Chondrocyte (in vitro differentiated cells): Measurements from ENCODE around the gene IARS2. TPM values are rescaled to one million over a fixed set of nuclear protein-coding genes. Genes with fewer than 3 reads are reported as not detected.
A peak's percentile ranks its signal among the peaks of the same experiment; 100 is the strongest.

Experiments
- DNase-seq: peaks from one replicate; pipeline ENCODE4 v3.0.0; 2021; ENCODE audit warnings: mixed read lengths, low spot score
- H3K27ac Mint-ChIP-seq: one replicate; pipeline ENCODE4 v1.8.0; 2021; ENCODE audit warnings: mild to moderate bottlenecking, moderate library complexity, mixed read lengths; ENCODE audit not compliant: unreplicated experiment
- H3K27me3 Mint-ChIP-seq: 2 replicates; pipeline ENCODE4 v1.8.0; 2021; ENCODE audit warnings: low read depth, mixed read lengths
- H3K36me3 Mint-ChIP-seq: 2 replicates; pipeline ENCODE4 v1.8.0; 2021; ENCODE audit warnings: low read depth, mixed read lengths
- H3K4me1 Mint-ChIP-seq: 2 replicates; pipeline ENCODE4 v1.8.0; 2021; ENCODE audit warnings: low read depth, mild to moderate bottlenecking, mixed read lengths
- H3K4me3 Mint-ChIP-seq: one replicate; pipeline ENCODE4 v1.8.0; 2021; ENCODE audit warnings: mild to moderate bottlenecking, moderate library complexity, mixed read lengths; ENCODE audit not compliant: unreplicated experiment
- H3K9me3 Mint-ChIP-seq: 2 replicates; pipeline ENCODE4 v1.8.0; 2021; ENCODE audit warnings: low read depth, mixed read lengths
- total RNA-seq: library from RNA; stranded (reverse); gene quantifications from 3 replicates; pipeline ENCODE4 v1.2.1, GENCODE V29; 2021
- TF ChIP-seq, protein P1 (sequence below): fragments of 200-600 bp; sonication (generic); IDR thresholded peaks from 2 replicates; pipeline ENCODE4 v1.5.0; 2021; ENCODE audit warnings: antibody characterized with exemption, mild to moderate bottlenecking, moderate library complexity

Gene IARS2
- total RNA-seq, 1 donor from 2014 or later, result 64.9 TPM

DNA sequence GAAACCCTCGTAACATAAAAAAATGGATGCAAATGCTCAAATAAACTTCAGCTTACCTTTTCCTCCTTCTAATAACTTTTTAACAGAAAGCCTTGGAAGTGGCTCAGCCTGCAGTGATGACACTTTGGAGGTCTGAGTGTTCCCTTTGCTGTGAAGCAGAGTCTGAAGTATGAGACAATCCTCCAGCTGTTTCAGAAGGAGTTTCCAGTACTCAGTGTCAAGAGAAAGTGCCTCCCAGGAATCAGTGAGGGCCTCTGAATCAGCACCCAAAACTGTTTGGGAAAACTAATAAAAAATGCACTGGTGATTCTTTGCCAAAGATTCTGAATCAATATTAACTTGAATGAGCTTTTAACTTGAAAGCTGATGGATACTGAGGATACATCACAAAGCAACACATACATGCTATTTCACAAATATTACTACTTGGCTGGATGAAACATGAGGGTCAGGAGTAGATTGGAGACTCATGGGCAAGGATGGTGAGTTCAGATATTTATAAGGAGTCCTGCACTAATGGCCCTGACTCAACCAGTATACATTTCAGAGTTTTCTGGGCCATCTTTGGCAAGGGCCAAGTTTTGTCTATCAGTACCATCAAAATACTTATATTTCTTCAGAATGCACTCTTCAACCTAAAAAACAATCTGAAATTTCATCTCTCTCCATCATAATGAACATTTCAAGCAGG, 77.0 kb downstream of the IARS2 start:
- Mint-ChIP-seq H3K27me3 (no peaks in the 10 kb centered on the region), H3K4me1 (no peaks in the 10 kb centered on the region), H3K4me3 (no peak overlapping the region), H3K36me3 (peaks cover 26% of the 10 kb centered on the region), H3K9me3 (no peaks in the 10 kb centered on the region), H3K27ac (no peak overlapping the region)
- DNase-seq, result no peak
- TF ChIP-seq, protein P1, sequence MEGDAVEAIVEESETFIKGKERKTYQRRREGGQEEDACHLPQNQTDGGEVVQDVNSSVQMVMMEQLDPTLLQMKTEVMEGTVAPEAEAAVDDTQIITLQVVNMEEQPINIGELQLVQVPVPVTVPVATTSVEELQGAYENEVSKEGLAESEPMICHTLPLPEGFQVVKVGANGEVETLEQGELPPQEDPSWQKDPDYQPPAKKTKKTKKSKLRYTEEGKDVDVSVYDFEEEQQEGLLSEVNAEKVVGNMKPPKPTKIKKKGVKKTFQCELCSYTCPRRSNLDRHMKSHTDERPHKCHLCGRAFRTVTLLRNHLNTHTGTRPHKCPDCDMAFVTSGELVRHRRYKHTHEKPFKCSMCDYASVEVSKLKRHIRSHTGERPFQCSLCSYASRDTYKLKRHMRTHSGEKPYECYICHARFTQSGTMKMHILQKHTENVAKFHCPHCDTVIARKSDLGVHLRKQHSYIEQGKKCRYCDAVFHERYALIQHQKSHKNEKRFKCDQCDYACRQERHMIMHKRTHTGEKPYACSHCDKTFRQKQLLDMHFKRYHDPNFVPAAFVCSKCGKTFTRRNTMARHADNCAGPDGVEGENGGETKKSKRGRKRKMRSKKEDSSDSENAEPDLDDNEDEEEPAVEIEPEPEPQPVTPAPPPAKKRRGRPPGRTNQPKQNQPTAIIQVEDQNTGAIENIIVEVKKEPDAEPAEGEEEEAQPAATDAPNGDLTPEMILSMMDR, result no peak

DNA sequence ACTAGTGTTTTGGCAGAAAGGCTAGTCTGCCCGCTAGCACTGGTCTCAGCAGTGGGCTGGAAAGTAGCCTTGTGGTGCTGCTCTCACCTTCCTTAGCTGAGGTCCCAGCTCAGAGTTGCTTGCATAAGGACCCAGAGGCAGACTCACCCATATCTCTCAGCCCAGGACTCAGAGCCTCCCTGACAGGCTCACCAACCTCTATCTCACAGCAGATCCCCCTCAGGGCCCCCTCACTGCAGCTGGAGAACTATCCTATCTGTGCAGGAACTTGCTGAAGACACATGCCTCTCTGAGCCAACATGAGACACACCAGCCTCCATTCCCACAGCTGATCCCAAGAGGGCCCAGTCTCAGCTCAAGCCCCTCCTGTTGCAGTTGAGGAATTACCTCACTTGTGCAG, 82.6 kb downstream of the IARS2 start:
- no peak overlapping the region for H3K4me3 Mint-ChIP-seq
- peaks cover 16% of the 10 kb centered on the region for H3K4me1 Mint-ChIP-seq
- H3K27me3 Mint-ChIP-seq, result no peaks in the 10 kb centered on the region
- TF ChIP-seq, protein P1, result no peak
- H3K27ac Mint-ChIP-seq, result no peak overlapping the region
- peaks cover 24% of the 10 kb centered on the region for H3K36me3 Mint-ChIP-seq
- peaks cover 3% of the 10 kb centered on the region for H3K9me3 Mint-ChIP-seq
- no peak for DNase-seq

DNA sequence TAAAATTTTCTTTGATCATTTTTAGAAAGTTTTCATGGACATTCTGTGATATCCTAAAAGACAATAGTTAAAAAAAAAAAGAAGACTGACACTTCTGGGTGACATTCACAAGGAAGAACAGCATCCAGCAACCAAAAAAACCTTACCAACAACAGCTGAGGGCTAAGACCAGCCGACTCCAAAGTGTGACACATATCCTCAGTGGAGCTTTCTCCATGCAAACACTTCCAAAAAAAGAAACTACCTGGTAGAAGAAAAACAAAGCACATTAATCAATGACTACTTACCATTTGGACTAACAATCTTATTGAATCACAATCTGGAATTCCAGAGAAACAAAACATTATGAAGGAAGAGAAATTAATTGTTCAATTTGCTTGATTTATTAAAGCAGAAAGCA, 88.2 kb downstream of the IARS2 start:
- Mint-ChIP-seq H3K4me1 (peaks cover 54% of the 10 kb centered on the region), H3K27me3 (no peaks in the 10 kb centered on the region), H3K36me3 (peaks cover 19% of the 10 kb centered on the region), H3K27ac (peak overlapping the region; percentile 69), H3K4me3 (no peak overlapping the region), H3K9me3 (peaks cover 3% of the 10 kb centered on the region)
- TF ChIP-seq, protein P1, result no peak
- no peak for DNase-seq

DNA sequence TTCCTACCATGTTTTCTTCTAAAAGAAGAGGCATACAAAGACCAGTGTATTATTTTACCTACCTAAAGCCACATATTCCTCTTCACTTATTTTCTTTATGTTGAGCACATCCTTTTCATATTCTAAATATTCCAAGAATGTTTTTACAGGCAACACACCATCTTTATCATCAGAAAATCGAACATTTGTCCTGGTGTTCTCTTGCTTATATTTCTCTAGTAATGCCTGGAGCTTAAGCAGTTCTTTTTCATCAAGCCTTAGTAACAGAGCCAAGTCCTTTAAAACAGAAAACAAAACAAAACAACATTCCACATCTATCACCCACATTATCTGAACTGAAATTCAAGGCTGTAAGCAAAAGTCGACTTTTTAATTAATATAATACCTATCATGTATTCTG, 88.7 kb downstream of the IARS2 start:
- H3K9me3 Mint-ChIP-seq, result peaks cover 3% of the 10 kb centered on the region
- H3K27ac Mint-ChIP-seq, result peak overlapping the region; percentile 69
- TF ChIP-seq, protein P1, result no peak
- DNase-seq, result no peak
- H3K36me3 Mint-ChIP-seq, result peaks cover 20% of the 10 kb centered on the region
- H3K4me3 Mint-ChIP-seq, result no peak overlapping the region
- peaks cover 54% of the 10 kb centered on the region for H3K4me1 Mint-ChIP-seq
- no peaks in the 10 kb centered on the region for H3K27me3 Mint-ChIP-seq

DNA sequence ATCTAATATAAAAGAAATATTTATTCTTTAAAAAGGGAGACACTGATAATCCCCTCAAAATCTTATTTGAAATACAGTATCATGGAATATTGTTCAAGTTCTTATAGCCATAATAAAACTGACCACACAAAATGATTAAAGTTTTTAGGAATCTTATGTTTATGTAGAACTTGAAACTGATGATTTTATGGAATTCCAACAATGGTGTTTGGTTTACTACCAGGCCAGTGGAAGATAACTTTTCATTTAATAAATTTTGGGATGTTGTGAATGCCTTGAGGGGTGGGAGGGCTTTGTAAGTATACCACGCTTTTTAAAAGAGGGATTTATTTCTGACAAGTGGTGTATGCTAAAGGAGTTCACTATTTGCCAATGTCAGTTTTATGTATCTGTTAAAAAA, 90.6 kb downstream of the IARS2 start:
- no peak overlapping the region for H3K4me3 Mint-ChIP-seq
- H3K27me3 Mint-ChIP-seq, result no peaks in the 10 kb centered on the region
- TF ChIP-seq, protein P1, result no peak
- peaks cover under 1% of the 10 kb centered on the region for H3K9me3 Mint-ChIP-seq
- H3K4me1 Mint-ChIP-seq, result peaks cover 51% of the 10 kb centered on the region
- no peak for DNase-seq
- peaks cover 24% of the 10 kb centered on the region for H3K36me3 Mint-ChIP-seq
- peak overlapping the region; percentile 86 for H3K27ac Mint-ChIP-seq
